SK-N-SH treated with all-trans-retinoic acid at 6 μM for 48 hours (cell line): ENCODE results near the gene LRRC75A.

ENCODE experiments used
- ATAC-seq: fragments of 200-7000 bp; cut with Tn5 transposase; 3 replicates; pipeline ENCODE4 v1.9.1; 2020; ENCODE audit warnings: mild to moderate bottlenecking, moderate library complexity
- ARNTL ChIP-seq: fragments of 450-650 bp; formaldehyde crosslinking; IDR thresholded peaks from 2 replicates; pipeline ENCODE4 v1.5.0; 2020; ENCODE audit warnings: low read depth, mild to moderate bottlenecking, moderate library complexity, borderline replicate concordance
- CREB5 ChIP-seq: fragments of 250-450 bp; sonication (Bioruptor Pico); IDR thresholded peaks from 2 replicates; pipeline ENCODE4 v1.5.1; 2020; ENCODE audit warnings: low read depth, mild to moderate bottlenecking, moderate library complexity
- CSDC2 ChIP-seq: fragments of 250-450 bp; sonication (Bioruptor Pico); IDR thresholded peaks from 2 replicates; pipeline ENCODE4 v1.5.0; 2020; ENCODE audit warnings: mild to moderate bottlenecking, moderate library complexity
- CSRNP3 ChIP-seq: fragments of 250-450 bp; sonication (Bioruptor Pico); IDR thresholded peaks from 2 replicates; pipeline ENCODE4 v1.5.1; 2021; ENCODE audit warnings: mild to moderate bottlenecking, moderate library complexity
- ESRRG ChIP-seq: fragments of 250-450 bp; sonication (Bioruptor Pico); IDR thresholded peaks from 2 replicates; pipeline ENCODE4 v1.6.1; 2021; ENCODE audit warnings: mild to moderate bottlenecking
- GLIS3 ChIP-seq: fragments of 250-450 bp; sonication (Bioruptor Pico); IDR thresholded peaks from 2 replicates; pipeline ENCODE4 v1.5.0; 2020; ENCODE audit warnings: mild to moderate bottlenecking, moderate library complexity
- ISL1 ChIP-seq: fragments of 250-450 bp; sonication (Bioruptor Pico); IDR thresholded peaks from 2 replicates; pipeline ENCODE4 v2.1.2; 2022; ENCODE audit warnings: mild to moderate bottlenecking, moderate library complexity
- OSR1 ChIP-seq: fragments of 250-450 bp; sonication (Bioruptor Pico); IDR thresholded peaks from 2 replicates; pipeline ENCODE4 v1.8.0; 2022; ENCODE audit warnings: moderate library complexity, mild to moderate bottlenecking, inconsistent platforms
- PATZ1 ChIP-seq: fragments of 250-450 bp; sonication (Bioruptor Pico); IDR thresholded peaks from 2 replicates; pipeline ENCODE4 v1.8.0; 2020; ENCODE audit warnings: mild to moderate bottlenecking, moderate library complexity, borderline replicate concordance
- POU6F1 ChIP-seq: fragments of 250-450 bp; sonication (Bioruptor Pico); IDR thresholded peaks from 2 replicates; pipeline ENCODE4 v1.8.0; 2021; ENCODE audit warnings: low read depth, mild to moderate bottlenecking, moderate library complexity, borderline replicate concordance
- RARB ChIP-seq: fragments of 250-450 bp; sonication (Bioruptor Pico); IDR thresholded peaks from 2 replicates; pipeline ENCODE4 v1.8.0; 2021; ENCODE audit warnings: mild to moderate bottlenecking, moderate library complexity
- TCF4 ChIP-seq: fragments of 250-450 bp; sonication (Bioruptor Pico); IDR thresholded peaks from 2 replicates; pipeline ENCODE4 v1.8.0; 2021; ENCODE audit warnings: mild to moderate bottlenecking, moderate library complexity, borderline replicate concordance
- TOX ChIP-seq: fragments of 250-450 bp; sonication (Bioruptor Pico); IDR thresholded peaks from 2 replicates; pipeline ENCODE4 v1.8.0; 2021; ENCODE audit warnings: mild to moderate bottlenecking, moderate library complexity, borderline replicate concordance
- TSHZ2 ChIP-seq: fragments of 250-450 bp; sonication (Bioruptor Pico); IDR thresholded peaks from 2 replicates; pipeline ENCODE4 v1.5.0; 2020; ENCODE audit warnings: mild to moderate bottlenecking, moderate library complexity
- ZC3H10 ChIP-seq: fragments of 250-450 bp; sonication (Bioruptor Pico); IDR thresholded peaks from 2 replicates; pipeline ENCODE4 v1.5.1; 2021; ENCODE audit warnings: mild to moderate bottlenecking, moderate library complexity
- ZFP3 ChIP-seq: fragments of 250-450 bp; sonication (Bioruptor Pico); IDR thresholded peaks from 2 replicates; pipeline ENCODE4 v1.5.0; 2020; ENCODE audit warnings: mild to moderate bottlenecking, moderate library complexity
- ZFP30 ChIP-seq: fragments of 450-650 bp; formaldehyde crosslinking; IDR thresholded peaks from 2 replicates; pipeline ENCODE4 v1.5.0; 2022; ENCODE audit warnings: mild to moderate bottlenecking, moderate library complexity
- ZNF565 ChIP-seq: fragments of 450-650 bp; formaldehyde crosslinking; conservative IDR thresholded peaks from 2 replicates; pipeline ENCODE4 v1.5.0; 2020; ENCODE audit warnings: low read depth, mild to moderate bottlenecking, moderate library complexity
- ZNF70 ChIP-seq: fragments of 450-650 bp; formaldehyde crosslinking; IDR thresholded peaks from 2 replicates; pipeline ENCODE4 v1.5.0; 2020; ENCODE audit warnings: mild to moderate bottlenecking, moderate library complexity
- ZNF8 ChIP-seq: fragments of 450-650 bp; formaldehyde crosslinking; IDR thresholded peaks from 2 replicates; pipeline ENCODE4 v1.5.0; 2020; ENCODE audit warnings: mild to moderate bottlenecking, moderate library complexity

Gene LRRC75A

GRCh38 chr17:16491703-16492612 lies at the start of gene LRRC75A:
LRRC75A (minus strand) TSS chr17:16492193; CDS start chr17:16491990, 203 bp downstream.
- ATAC-seq: peak; percentile 71

More at GRCh38 chr17:16491703-16492612, at the start of gene LRRC75A:
- TF ChIP-seq TSHZ2 (CRISPR knock-in tag) (no peak), GLIS3 (CRISPR knock-in tag) (no peak), ARNTL (CRISPR knock-in tag) (no peak), ZNF70 (no peak), OSR1 (no peak), PATZ1 (CRISPR knock-in tag) (no peak), ZNF8 (no peak), CSDC2 (CRISPR knock-in tag) (no peak), TCF4 (CRISPR knock-in tag) (no peak), CSRNP3 (CRISPR knock-in tag) (no peak), ISL1 (CRISPR knock-in tag) (no peak), ZNF565 (CRISPR knock-in tag) (no peak), ZC3H10 (CRISPR knock-in tag) (no peak), CREB5 (CRISPR knock-in tag) (no peak), POU6F1 (CRISPR knock-in tag) (no peak), TOX (CRISPR knock-in tag) (no peak), ESRRG (CRISPR knock-in tag) (no peak), ZFP3 (no peak), ZFP30 (CRISPR knock-in tag) (no peak), RARB (CRISPR knock-in tag) (no peak)
- TF ChIP-seq, all 23 proteins: peak for 0
